HT1080 (cell line): ENCODE results near the gene OR1F1. TPM values are rescaled to one million over a fixed set of nuclear protein-coding genes. Genes with fewer than 3 reads are reported as not detected.
A peak's percentile ranks its signal among the peaks of the same experiment; 100 is the strongest.
"Not testable (repeated sequence)": the region's sequence is repeated elsewhere in the genome, so short reads cannot be mapped to it uniquely, and the experiment has no call there.

Experiments used
- DNase-seq: peaks from one replicate; pipeline ENCODE4 v3.0.0-alpha.2; 2015; ENCODE audit warnings: low read depth
- total RNA-seq: library from RNA; depleted of rRNA; stranded (reverse); fragments of >200 nt; shearing (Covaris generic); gene quantifications from 2 replicates; pipeline ENCODE4 v1.2.3, GENCODE V29; 2014

OR1F1 gene
- total RNA-seq, 1 experiment from 2014 or later, result not detected

DNA sequence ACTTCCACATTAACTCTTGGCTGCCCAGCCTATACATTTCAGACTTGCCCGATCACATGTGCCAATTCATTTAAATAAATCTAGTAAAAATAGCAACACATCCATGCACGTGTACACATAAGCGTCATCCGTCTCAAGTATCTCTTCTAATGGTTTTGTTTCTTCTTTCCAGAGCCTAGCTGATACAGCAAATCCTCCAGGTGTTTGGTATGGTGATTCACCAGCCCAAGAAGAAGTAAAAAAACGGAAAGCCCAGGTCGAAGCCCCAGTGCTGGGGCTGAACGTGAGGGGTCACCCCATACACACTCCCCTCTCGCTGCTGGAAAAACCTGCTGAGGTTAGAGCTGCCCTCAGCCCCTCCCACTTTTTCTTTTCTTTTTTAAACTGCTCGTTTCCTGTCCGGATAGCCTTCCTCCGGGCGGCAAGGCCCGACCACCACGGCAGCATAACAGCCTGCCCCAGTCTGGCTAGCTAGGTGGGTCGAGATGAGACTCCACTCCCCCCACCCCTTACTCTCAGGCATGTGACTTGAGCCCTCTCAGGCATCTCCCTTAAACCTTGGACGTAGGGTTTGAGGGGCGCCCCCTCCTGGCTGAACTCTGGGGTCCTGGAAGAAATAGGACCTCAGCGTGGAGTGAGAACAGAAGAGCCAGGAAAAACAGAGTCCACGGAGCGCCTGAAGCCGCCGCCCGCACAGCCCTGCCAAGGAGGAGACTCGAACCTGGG is 13.9 kb upstream of the OR1F1 start:
- DNase-seq, result peak; percentile 68

DNA sequence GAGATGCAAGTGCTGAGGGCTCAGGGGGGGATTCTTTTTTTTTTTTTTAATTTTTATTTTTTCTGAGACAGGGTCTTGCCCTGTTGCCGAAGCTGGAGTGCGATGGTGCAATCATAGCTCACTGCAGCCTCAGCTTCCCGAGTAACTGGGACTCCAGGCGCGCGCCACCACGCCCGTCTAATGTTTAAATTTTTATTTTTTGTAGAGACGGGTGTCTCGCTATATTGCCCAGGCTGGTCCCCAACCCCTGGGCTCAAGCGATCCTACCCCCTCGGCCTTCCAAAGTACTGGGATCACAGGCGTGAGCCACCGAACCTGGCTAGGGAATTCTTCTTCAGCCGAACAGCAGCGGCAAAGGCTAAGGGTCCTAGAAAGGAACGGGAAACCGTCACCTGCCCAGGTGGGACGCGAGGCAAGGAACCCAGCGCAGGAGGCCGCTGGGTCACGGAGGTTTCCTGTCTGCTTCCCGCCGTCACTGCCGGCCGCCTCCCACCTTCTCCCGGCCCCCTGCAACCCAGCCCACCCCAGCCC is 13.3 kb upstream of the OR1F1 start:
- DNase-seq, result no peak

GRCh38 chr16:3175157-3176093 is 12.6 kb upstream of the OR1F1 start:
- DNase-seq, result peak; percentile 88

DNA sequence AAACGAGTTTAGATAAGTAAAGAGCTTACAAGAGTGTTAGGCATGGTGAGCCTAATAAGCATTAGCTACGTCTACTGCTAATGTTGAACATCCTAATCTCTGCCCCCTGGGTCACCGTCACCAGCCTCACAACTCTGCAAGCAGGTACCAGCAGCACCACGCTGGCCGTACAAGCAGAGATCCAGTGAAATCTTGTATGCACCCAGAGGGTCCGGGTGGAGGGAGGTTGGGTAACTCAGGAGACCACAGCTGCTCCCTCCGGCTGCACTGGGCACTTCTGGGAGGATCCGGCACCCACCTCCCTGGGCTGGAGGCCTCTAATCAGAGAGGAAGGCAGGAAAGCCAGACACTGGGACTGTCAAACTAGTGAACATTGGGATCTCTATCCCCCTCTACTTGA is 8.4 kb upstream of the OR1F1 start:
- no peak for DNase-seq

DNA sequence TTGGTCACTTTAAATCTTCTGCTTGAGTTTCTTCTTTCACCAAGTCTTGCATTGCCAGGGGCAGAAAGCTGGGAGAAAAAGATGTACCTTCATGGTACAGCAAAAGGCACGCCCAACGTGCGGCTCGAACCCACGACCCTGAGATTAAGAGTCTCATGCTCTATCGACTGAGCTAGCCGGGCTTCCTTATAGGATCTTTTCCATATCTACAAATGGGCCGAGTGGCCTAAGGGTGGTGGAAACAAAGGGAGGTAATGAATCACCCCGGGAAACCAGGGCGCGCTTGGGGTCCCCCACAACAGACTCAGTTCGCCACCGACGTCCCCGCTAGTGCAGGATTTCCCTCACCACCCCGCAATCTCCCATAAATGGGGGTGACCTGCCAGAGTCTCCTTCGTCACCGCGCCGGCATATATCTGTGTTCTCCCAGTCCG is 7.5 kb upstream of the OR1F1 start:
- peak; percentile 79 for DNase-seq

GRCh38 chr16:3182293-3182607 is 5.8 kb upstream of the OR1F1 start:
- not testable (repeated sequence) for DNase-seq

GRCh38 chr16:3182608-3183444 is 5.2 kb upstream of the OR1F1 start:
- DNase-seq, result peak; percentile 87

DNA sequence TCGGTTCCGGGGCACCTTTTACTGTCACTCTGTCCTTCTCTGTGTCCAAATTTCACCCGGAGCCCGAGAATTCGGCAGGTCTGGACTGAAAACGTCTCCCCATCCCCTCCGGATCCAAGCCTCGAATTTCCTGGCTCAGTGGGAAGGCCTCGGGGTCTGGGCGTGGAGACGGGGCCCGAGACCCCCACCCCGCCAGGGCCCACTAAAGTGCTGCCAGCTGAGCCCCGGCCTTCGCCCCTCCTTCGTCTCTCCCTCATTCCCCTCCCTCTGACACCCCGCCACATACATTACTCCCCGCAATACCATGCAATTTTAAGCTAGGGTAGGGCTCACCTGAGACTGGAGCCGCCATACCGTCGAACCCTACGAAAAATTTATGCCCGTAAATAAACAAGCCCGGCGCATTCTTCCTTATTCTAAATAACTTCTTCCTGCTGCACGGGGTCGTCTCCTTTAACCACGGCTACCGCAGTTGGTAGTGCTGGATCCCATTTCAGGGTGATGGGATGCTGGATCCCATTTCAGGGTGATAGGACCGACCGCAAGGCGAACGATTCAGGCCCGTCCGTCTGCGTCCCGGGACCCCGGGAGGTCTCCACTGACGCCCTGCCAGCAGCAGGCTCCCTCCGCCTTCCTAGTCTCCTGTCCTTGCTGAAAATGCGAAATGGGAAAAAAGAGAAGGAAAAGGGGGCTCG is 4.4 kb upstream of the OR1F1 start:
- DNase-seq, result no peak

- DNase-seq, result no peak
Observed at GRCh38 chr16:3186946-3187690, 886 bp upstream of the OR1F1 start.

GRCh38 chr16:3188675-3188924 is 596 bp downstream of the OR1F1 start:
- DNase-seq, result no peak

DNA sequence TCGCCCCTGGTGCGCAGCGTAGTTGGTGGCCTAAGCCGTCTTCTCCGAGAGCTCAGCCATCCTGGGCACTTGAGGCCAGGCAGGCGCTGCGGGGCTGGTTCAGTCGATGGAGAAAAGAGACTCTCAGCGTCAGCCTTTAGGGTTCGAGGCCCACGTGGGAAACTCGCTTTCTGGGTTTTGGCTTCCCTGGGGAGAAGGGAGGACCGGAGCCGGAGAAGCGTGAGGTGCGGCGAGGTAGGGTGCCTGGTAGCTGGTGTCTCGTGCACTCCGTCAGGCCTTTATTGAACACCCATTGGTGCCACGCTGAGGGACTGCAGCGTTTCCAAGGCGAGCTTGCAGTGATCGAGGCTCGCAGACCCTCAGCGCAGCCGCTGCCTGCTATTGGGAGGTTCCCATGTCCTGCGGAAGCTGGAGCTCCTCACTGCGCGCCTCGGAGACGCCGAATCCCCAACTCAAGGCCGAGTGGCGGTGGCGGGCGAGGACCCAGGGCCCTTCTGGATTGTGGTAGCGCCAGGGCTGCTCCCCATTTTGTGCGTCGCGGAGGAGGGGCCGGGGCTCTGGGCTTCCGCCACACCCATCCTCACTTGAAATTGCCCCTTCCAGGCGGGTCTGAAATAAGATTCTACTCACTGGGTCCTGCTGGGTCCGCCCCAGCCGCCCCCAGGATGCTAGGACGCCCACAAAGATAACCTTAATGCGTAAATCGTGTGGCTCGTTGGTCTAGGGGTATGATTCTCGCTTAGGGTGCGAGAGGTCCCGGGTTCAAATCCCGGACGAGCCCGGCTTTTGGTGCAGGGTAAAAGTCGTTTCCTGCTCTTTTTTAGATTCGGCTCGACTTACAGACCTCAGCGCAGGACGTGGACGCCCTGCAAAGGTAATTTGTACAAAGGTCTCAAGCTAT is 1.2 kb downstream of the OR1F1 start:
- peak; percentile 90 for DNase-seq

- no peak for DNase-seq
Observed at GRCh38 chr16:3189869-3190268, 1.9 kb downstream of the OR1F1 start.

DNA sequence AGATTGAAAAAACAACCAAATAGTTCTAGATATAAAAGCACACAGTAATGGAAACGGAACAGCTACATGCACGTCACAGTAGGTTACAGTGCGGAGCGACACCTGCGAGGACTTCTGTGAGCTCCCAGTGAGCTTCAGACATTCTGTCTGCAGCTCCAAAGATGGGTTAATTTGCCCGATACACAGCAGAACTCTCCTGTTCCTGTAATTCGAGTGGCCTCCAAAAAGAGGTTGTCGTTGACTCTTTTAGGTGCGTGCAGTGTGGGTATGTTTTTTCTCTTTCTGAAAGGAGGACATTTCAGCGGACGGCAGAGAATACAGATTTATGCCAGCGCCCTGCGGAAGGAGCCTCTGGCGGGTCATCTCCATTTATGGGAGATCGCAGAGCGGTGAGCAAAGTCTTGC is 2.9 kb downstream of the OR1F1 start:
- DNase-seq, result no peak

GRCh38 chr16:3192476-3193019 is 4.5 kb downstream of the OR1F1 start:
- DNase-seq, result no peak

GRCh38 chr16:3193221-3194212 is 5.5 kb downstream of the OR1F1 start:
- DNase-seq, result peak; percentile 75

GRCh38 chr16:3194792-3195191 is 6.8 kb downstream of the OR1F1 start:
- no peak for DNase-seq

GRCh38 chr16:3195975-3196374 is 8.0 kb downstream of the OR1F1 start:
- peak; percentile 73 for DNase-seq
